AG04450 (cell line): ENCODE data around the gene GMDS. TPM values are rescaled to one million over a fixed set of nuclear protein-coding genes. Genes with fewer than 3 reads are reported as not detected.

Source experiments
- CTCF ChIA-PET: fragments of 300-600, 350-600 bp; formaldehyde crosslinking; extraction: SDS; loops from one replicate; lab custom pipeline; 2022; ENCODE audit warnings: antibody characterized with exemption, inconsistent platforms; lab: Charles Lee
- POLR2A ChIA-PET: fragments of 350-600 bp; formaldehyde crosslinking; extraction: SDS; loops from one replicate; lab custom pipeline; 2021; ENCODE audit warnings: antibody characterized with exemption, inconsistent platforms; lab: Yijun Ruan, JAX
- DNase-seq: peaks from one replicate; pipeline ENCODE4 v3.0.0-alpha.2; 2011; ENCODE audit warnings: low read depth, low spot score
- H3K27ac ChIP-seq: one replicate; pipeline ENCODE4 v1.5.1; 2012; ENCODE audit warnings: low read depth, low read length, control low read depth
- H3K27me3 ChIP-seq: one replicate; pipeline ENCODE4 v1.6.0; 2012; ENCODE audit warnings: low read length; ENCODE audit not compliant: control insufficient read depth, insufficient read depth
- H3K4me3 ChIP-seq: 2 replicates; pipeline ENCODE4 v1.5.1; 2011; ENCODE audit warnings: mild to moderate bottlenecking, low read depth, low read length, control low read depth
- H3K9me3 ChIP-seq: 2 replicates; pipeline ENCODE4 v1.5.1; 2012; ENCODE audit warnings: low read length; ENCODE audit not compliant: control insufficient read depth, insufficient read depth
- polyA plus RNA-seq: library from polyadenylated mRNA; depleted of rRNA; stranded (reverse); fragments of >200 nt; gene quantifications from 2 replicates; pipeline ENCODE4 v1.2.3, GENCODE V29; 2011
- TF ChIP-seq, protein P1 (sequence below): IDR thresholded peaks from 2 replicates; pipeline ENCODE4 v1.5.1; 2011; ENCODE audit warnings: low read depth, low read length, control low read depth, inconsistent platforms

GMDS gene
- polyA plus RNA-seq, 1 experiment, result 26.4 TPM

DNA sequence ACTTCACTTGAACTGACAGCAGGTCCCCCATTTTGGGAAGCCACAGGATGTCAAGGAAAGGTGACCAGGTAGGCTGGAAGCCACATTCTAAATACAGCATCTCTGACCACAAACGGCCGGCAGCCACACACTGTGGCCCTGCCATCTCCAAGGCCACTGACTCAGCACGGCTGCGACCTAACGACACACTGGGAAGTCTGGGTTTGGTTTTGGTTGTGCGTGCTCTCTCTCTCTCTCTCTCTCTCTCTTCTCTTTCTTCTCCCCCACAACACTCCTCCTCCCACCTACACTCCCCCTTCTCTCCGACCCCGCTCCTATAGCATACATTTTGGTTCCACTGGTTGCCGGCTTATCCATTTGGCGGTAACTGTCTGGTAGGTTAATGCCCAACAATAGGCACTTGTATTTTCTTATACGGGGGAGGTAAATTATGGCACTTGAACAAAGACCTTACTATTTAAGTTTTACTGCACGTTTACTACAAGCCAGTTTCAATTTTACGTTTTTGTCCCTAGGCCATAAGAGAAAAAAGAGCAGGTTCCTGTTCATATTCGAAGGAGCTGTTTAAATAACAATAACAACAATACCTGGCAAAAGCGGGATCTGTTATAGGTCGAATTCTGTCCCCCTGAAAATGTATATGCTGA lies 103.6 kb downstream of the GMDS start:
- Histone ChIP-seq H3K4me3 (no peak overlapping the region), H3K9me3 (no peaks in the 10 kb centered on the region), H3K27me3 (no peaks in the 10 kb centered on the region), H3K27ac (no peak overlapping the region)
- ChIA-PET POLR2A (no interaction called here), CTCF (no interaction called here)
- TF ChIP-seq, protein P1, sequence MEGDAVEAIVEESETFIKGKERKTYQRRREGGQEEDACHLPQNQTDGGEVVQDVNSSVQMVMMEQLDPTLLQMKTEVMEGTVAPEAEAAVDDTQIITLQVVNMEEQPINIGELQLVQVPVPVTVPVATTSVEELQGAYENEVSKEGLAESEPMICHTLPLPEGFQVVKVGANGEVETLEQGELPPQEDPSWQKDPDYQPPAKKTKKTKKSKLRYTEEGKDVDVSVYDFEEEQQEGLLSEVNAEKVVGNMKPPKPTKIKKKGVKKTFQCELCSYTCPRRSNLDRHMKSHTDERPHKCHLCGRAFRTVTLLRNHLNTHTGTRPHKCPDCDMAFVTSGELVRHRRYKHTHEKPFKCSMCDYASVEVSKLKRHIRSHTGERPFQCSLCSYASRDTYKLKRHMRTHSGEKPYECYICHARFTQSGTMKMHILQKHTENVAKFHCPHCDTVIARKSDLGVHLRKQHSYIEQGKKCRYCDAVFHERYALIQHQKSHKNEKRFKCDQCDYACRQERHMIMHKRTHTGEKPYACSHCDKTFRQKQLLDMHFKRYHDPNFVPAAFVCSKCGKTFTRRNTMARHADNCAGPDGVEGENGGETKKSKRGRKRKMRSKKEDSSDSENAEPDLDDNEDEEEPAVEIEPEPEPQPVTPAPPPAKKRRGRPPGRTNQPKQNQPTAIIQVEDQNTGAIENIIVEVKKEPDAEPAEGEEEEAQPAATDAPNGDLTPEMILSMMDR, result no peak
- DNase-seq, result no peak

DNA sequence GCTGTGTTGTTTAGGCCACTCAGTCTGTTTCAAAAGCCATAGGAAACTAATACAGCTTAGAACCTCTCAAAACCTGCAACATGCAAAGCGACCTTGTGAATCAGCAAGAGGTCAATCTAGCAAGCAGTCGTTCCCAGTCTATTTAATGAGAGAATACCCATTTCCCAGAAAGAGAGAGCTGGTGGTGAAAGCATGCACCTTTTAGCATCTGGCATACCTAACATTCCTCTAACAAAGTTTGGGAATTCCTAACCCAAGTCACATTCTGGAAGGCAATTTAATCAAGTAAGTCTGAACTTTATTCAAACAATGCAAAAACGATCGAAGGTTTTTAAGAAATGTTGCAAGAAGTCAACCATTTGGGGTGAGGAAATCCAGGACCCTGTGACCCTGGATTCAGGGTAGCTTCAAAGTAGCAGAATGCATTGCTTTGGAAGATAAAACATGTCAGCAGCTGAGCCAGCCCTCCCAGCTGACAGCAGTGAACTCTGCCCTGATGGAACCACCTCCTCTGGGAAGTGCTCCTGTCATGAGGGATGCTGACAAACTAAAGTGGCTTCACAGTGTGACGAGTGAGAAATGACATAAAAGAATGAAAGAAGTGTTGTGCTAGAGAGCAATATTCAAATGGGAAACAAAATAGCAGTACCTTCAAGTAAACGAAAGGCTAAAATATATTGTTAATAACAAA lies 104.8 kb downstream of the GMDS start:
- Histone ChIP-seq H3K27me3 (no peaks in the 10 kb centered on the region), H3K4me3 (no peak overlapping the region), H3K27ac (no peak overlapping the region), H3K9me3 (no peaks in the 10 kb centered on the region)
- CTCF ChIA-PET, result no interaction called here
- DNase-seq, result no peak
- POLR2A ChIA-PET, result no interaction called here
- TF ChIP-seq, protein P1, result no peak

DNA sequence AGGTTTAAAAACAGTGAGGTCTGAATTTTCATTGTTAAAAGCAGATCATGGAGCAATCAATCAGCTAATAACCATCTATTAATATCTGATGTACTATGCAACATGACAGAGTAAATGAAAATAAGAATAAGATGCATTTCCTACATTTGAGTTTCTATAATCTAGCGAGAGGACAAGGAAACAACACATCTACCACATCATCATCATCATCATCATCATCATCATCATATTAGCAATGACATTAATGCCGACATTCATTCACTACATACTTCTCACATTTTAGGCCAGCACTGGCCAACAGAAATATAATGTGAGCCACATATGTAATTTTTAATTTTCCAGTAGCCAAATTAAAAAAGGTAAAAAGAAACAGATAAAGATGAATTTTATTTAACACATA lies 110.0 kb downstream of the GMDS start:
- Histone ChIP-seq H3K27me3 (no peaks in the 10 kb centered on the region), H3K27ac (no peak overlapping the region), H3K9me3 (no peaks in the 10 kb centered on the region), H3K4me3 (no peak overlapping the region)
- ChIA-PET CTCF (no interaction called here), POLR2A (no interaction called here)
- TF ChIP-seq, protein P1, result no peak
- DNase-seq, result no peak

DNA sequence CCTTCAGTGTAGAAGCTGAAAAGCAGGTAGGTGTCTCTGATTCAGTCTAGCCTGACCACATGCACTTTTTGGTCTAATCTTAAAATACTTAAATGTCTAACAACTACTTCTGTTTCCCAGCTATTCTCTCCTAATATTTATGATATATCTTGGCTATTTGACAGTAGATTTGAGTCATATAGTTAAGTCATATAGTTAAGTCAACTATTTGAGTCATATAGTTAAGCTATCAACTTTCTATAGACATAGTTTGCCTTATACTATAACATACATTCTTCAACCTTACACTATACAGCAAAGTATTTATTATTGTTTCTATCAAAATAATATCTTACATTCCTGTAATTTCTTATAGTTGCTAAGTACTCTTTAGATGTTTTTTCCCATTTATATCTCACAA lies 110.9 kb downstream of the GMDS start:
- Histone ChIP-seq H3K27me3 (no peaks in the 10 kb centered on the region), H3K9me3 (no peaks in the 10 kb centered on the region), H3K27ac (no peak overlapping the region), H3K4me3 (no peak overlapping the region)
- TF ChIP-seq, protein P1, result no peak
- CTCF ChIA-PET, result interaction anchor here (0.6 to 1.5 kb wide), 4 partner anchors 10 to 500 kb away, joined by 3 to 4 read pairs (median 3); no protein-coding TSS in a partner anchor
- no peak for DNase-seq
- POLR2A ChIA-PET, result no interaction called here

DNA sequence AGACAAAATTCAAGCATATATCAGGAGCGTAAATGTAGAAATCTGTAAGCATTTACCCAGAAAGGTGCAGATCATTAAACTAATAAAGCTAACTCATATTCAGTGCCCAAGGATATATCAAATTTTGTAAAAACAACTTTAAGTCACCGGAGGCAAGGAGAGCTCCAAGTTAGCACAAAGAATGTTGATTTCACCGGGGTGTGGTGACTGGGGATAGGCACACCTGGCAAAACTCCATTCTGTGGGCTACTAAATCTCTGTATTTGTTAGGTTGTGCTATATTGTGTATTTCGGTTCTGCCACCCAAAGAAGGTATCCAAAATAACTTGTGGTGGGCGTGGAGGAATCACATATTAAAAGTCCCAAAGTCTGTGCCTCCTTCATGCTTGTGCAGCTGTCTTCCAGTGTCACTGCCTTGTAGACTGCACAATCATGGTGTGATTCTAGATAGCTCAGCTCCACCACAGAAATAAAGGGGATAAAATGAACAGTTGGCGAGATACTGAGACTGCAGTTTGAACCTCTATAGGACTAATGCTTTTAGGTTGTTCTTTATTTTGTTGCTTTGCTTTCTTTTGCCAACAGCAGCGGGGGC lies 111.6 kb downstream of the GMDS start:
- ChIA-PET POLR2A (no interaction called here), CTCF (interaction anchor here (0.8 to 1.5 kb wide), 3 partner anchors 240 to 537 kb away, joined by 3 read pairs; no protein-coding TSS in a partner anchor)
- Histone ChIP-seq H3K27me3 (no peaks in the 10 kb centered on the region), H3K9me3 (no peaks in the 10 kb centered on the region), H3K27ac (no peak overlapping the region), H3K4me3 (no peak overlapping the region)
- no peak for DNase-seq
- TF ChIP-seq, protein P1, result no peak
